ENCODE measurements around the gene DLK1. TPM values are rescaled to one million over a fixed set of nuclear protein-coding genes. Genes with fewer than 3 reads are reported as not detected.

Gene DLK1
- polyA plus RNA-seq, 1 donor (not counting 4 experiments of a cell fraction or from before 2014, with no cell fraction given) = not detected

DNA sequence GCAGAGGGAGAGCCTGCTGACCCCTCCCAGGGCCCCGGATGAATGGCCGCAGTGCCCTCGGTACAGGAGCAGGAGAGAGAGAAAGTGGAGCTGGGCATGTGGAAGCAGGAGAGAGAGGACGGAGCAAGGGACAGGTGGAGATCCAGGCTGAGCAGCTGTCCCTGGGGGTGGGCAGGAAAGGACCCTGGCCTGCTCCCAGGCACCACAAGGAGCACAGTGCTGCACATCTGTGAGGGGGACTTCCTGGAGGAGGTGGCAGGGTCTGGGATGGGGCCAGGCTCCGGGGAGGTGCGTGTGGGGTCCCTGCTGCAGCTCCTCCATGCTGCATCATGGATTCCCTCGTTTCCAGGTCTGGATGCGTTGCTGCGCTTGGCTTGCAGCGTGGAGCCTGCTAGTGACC is 13.0 kb upstream of the DLK1 start:
- Histone ChIP-seq H2AFZ (ENCODE audit: control insufficient read depth, low read length) (no peak overlapping the region), H4K20me1 (ENCODE audit: control insufficient read depth, extremely low read depth, insufficient read depth, low read length) (no peaks in the 10 kb centered on the region), H3K4me2 (ENCODE audit: control insufficient read depth, extremely low read depth, insufficient read depth, low read depth, low read length) (no peak overlapping the region), H3K9ac (ENCODE audit: control insufficient read depth, extremely low read depth, insufficient read depth, low read length) (no peak overlapping the region), H3K27me3 (ENCODE audit: control insufficient read depth, extremely low read depth, insufficient read depth, low read length) (peaks cover 29% of the 10 kb centered on the region), H3K36me3 (ENCODE audit: control insufficient read depth in 2 of 2, extremely low read depth in 1 of 2, insufficient read depth in 2 of 2, low read length in 2 of 2) (no peaks in the 10 kb centered on the region), H3K4me1 (ENCODE audit: control insufficient read depth, extremely low read depth, insufficient read depth, low read length) (peaks cover 27% of the 10 kb centered on the region), H3K4me3 (ENCODE audit: control insufficient read depth in 2 of 3, extremely low read depth in 1 of 3, insufficient read depth in 2 of 3, low read depth in 1 of 3, low read length in 3 of 3) (no peak overlapping the region), H3K79me2 (ENCODE audit: control insufficient read depth, insufficient read depth, low read length) (no peaks in the 10 kb centered on the region), H3K27ac (ENCODE audit: control insufficient read depth, insufficient read depth, low read length) (no peak overlapping the region), H3K9me3 (ENCODE audit: control insufficient read depth, low read depth, low read length) (peaks cover 3% of the 10 kb centered on the region), H3K9me1 (ENCODE audit: control insufficient read depth, extremely low read depth, insufficient read depth, low read length) (no peaks in the 10 kb centered on the region)
- dilution Hi-C loops (cut with MboI; ENCODE audit: extremely low pct_ligation_motif_present, low sequenced_read_pairs) = no loop called here
- DNase-seq (ENCODE audit: low read depth, low spot score) (no peak), FAIRE-seq (no peak)
- TF ChIP-seq EZH2 (IDR thresholded peaks at IDR 0.05; ENCODE audit: low read length) (no peak), CTCF (optimal IDR thresholded peaks at IDR 0.05 in 1 of 3, IDR thresholded peaks at IDR 0.05 in 1 of 3, conservative IDR thresholded peaks at IDR 0.05 in 1 of 3; ENCODE audit: extremely low read depth in 1 of 3, insufficient read depth in 2 of 3, low read length in 3 of 3) (no peak)

GRCh38 chr14:100714258-100714892 is 12.3 kb upstream of the DLK1 start:
- peaks cover 3% of the 10 kb centered on the region for H3K9me3 ChIP-seq (ENCODE audit: control insufficient read depth, low read depth, low read length)
- H3K27ac ChIP-seq (ENCODE audit: control insufficient read depth, insufficient read depth, low read length) = no peak overlapping the region
- H4K20me1 ChIP-seq (ENCODE audit: control insufficient read depth, extremely low read depth, insufficient read depth, low read length) = no peaks in the 10 kb centered on the region
- TF ChIP-seq EZH2 (IDR thresholded peaks at IDR 0.05; ENCODE audit: low read length) = no peak
- no peak for TF ChIP-seq CTCF (optimal IDR thresholded peaks at IDR 0.05 in 1 of 3, IDR thresholded peaks at IDR 0.05 in 1 of 3, conservative IDR thresholded peaks at IDR 0.05 in 1 of 3; ENCODE audit: extremely low read depth in 1 of 3, insufficient read depth in 2 of 3, low read length in 3 of 3)
- no peak overlapping the region for H3K4me3 ChIP-seq (ENCODE audit: control insufficient read depth in 2 of 3, extremely low read depth in 1 of 3, insufficient read depth in 2 of 3, low read depth in 1 of 3, low read length in 3 of 3)
- H3K36me3 ChIP-seq (ENCODE audit: control insufficient read depth in 2 of 2, extremely low read depth in 1 of 2, insufficient read depth in 2 of 2, low read length in 2 of 2) = no peaks in the 10 kb centered on the region
- dilution Hi-C loops (cut with MboI; ENCODE audit: extremely low pct_ligation_motif_present, low sequenced_read_pairs) = no loop called here
- no peak overlapping the region for H3K9ac ChIP-seq (ENCODE audit: control insufficient read depth, extremely low read depth, insufficient read depth, low read length)
- FAIRE-seq = no peak
- H2AFZ ChIP-seq (ENCODE audit: control insufficient read depth, low read length) = no peak overlapping the region
- H3K79me2 ChIP-seq (ENCODE audit: control insufficient read depth, insufficient read depth, low read length) = no peaks in the 10 kb centered on the region
- H3K4me1 ChIP-seq (ENCODE audit: control insufficient read depth, extremely low read depth, insufficient read depth, low read length) = peaks cover 27% of the 10 kb centered on the region
- H3K27me3 ChIP-seq (ENCODE audit: control insufficient read depth, extremely low read depth, insufficient read depth, low read length) = peaks cover 30% of the 10 kb centered on the region
- H3K9me1 ChIP-seq (ENCODE audit: control insufficient read depth, extremely low read depth, insufficient read depth, low read length) = no peaks in the 10 kb centered on the region
- DNase-seq (ENCODE audit: low read depth, low spot score) = no peak
- no peak overlapping the region for H3K4me2 ChIP-seq (ENCODE audit: control insufficient read depth, extremely low read depth, insufficient read depth, low read depth, low read length)
